Measurements from ENCODE around the gene LEMD1. TPM values are rescaled to one million over a fixed set of nuclear protein-coding genes. Genes with fewer than 3 reads are reported as not detected.
"Not testable (repeated sequence)": the region's sequence is repeated elsewhere in the genome, so short reads cannot be mapped to it uniquely, and the experiment has no call there.

The LEMD1 gene
- total RNA-seq, 2 donors from 2014 or later, result not detected

GRCh38 chr1:205442051-205442725 is 20.3 kb upstream of the LEMD1 start:
- Mint-ChIP-seq H3K4me1 (peaks cover 27% of the 10 kb centered on the region), H3K27ac (peak overlapping the region; percentile 92), H3K27me3 (no peaks in the 10 kb centered on the region), H3K4me3 (no peak overlapping the region), H3K36me3 (ENCODE audit: low read depth) (no peaks in the 10 kb centered on the region)
- ATAC-seq (no peak), DNase-seq (no peak)
- H3K9me3 ChIP-seq (ENCODE audit: control insufficient read depth, low read length, poor library complexity, severe bottlenecking), result no peaks in the 10 kb centered on the region

- no peaks in the 10 kb centered on the region for H3K9me3 ChIP-seq (ENCODE audit: control insufficient read depth, low read length, poor library complexity, severe bottlenecking)
- no peak for DNase-seq
- H3K4me1 Mint-ChIP-seq, result peaks cover 29% of the 10 kb centered on the region
- H3K4me3 Mint-ChIP-seq, result peak overlapping the region; percentile 87
- no peak for ATAC-seq
- H3K27ac Mint-ChIP-seq, result peak overlapping the region; percentile 92
- no peaks in the 10 kb centered on the region for H3K27me3 Mint-ChIP-seq
- H3K36me3 Mint-ChIP-seq (ENCODE audit: low read depth), result no peaks in the 10 kb centered on the region
Observed at GRCh38 chr1:205441716-205442050, 19.8 kb upstream of the LEMD1 start.

- DNase-seq, result no peak
- no peaks in the 10 kb centered on the region for H3K9me3 ChIP-seq (ENCODE audit: control insufficient read depth, low read length, poor library complexity, severe bottlenecking)
- H3K27me3 Mint-ChIP-seq, result no peaks in the 10 kb centered on the region
- peak overlapping the region; percentile 87 for H3K4me3 Mint-ChIP-seq
- H3K27ac Mint-ChIP-seq, result peak overlapping the region; percentile 92
- peaks cover 30% of the 10 kb centered on the region for H3K4me1 Mint-ChIP-seq
- no peaks in the 10 kb centered on the region for H3K36me3 Mint-ChIP-seq (ENCODE audit: low read depth)
- ATAC-seq, result no peak
Observed at GRCh38 chr1:205441318-205441633, 19.4 kb upstream of the LEMD1 start.

- no peaks in the 10 kb centered on the region for H3K9me3 ChIP-seq (ENCODE audit: control insufficient read depth, low read length, poor library complexity, severe bottlenecking)
- peak overlapping the region; percentile 92 for H3K27ac Mint-ChIP-seq
- H3K4me3 Mint-ChIP-seq, result peak overlapping the region; percentile 87
- ATAC-seq (peak; percentile 97), DNase-seq (peak; percentile 31 to 45 (median 38))
- no peaks in the 10 kb centered on the region for H3K27me3 Mint-ChIP-seq
- H3K36me3 Mint-ChIP-seq (ENCODE audit: low read depth), result no peaks in the 10 kb centered on the region
- H3K4me1 Mint-ChIP-seq, result peaks cover 32% of the 10 kb centered on the region
Observed at GRCh38 chr1:205440476-205441317, 18.8 kb upstream of the LEMD1 start.

- H3K9me3 ChIP-seq (ENCODE audit: control insufficient read depth, low read length, poor library complexity, severe bottlenecking), result no peaks in the 10 kb centered on the region
- ATAC-seq (no peak), DNase-seq (no peak)
- Mint-ChIP-seq H3K27me3 (peaks cover 4% of the 10 kb centered on the region), H3K27ac (peak overlapping the region; percentile 92), H3K36me3 (ENCODE audit: low read depth) (no peaks in the 10 kb centered on the region), H3K4me1 (peaks cover 32% of the 10 kb centered on the region), H3K4me3 (peak overlapping the region; percentile 87)
Observed at GRCh38 chr1:205440121-205440475, 18.2 kb upstream of the LEMD1 start.

GRCh38 chr1:205438213-205439158 is 16.6 kb upstream of the LEMD1 start:
- DNase-seq (no peak), ATAC-seq (no peak)
- peak overlapping the region; percentile 39 for H3K27ac Mint-ChIP-seq
- H3K4me1 Mint-ChIP-seq, result peaks cover 30% of the 10 kb centered on the region
- H3K27me3 Mint-ChIP-seq, result peaks cover 16% of the 10 kb centered on the region
- H3K36me3 Mint-ChIP-seq (ENCODE audit: low read depth), result no peaks in the 10 kb centered on the region
- H3K9me3 ChIP-seq (ENCODE audit: control insufficient read depth, low read length, poor library complexity, severe bottlenecking), result no peaks in the 10 kb centered on the region
- H3K4me3 Mint-ChIP-seq, result no peak overlapping the region

GRCh38 chr1:205437570-205437969 is 15.7 kb upstream of the LEMD1 start:
- no peaks in the 10 kb centered on the region for H3K9me3 ChIP-seq (ENCODE audit: control insufficient read depth, low read length, poor library complexity, severe bottlenecking)
- Mint-ChIP-seq H3K4me1 (peaks cover 30% of the 10 kb centered on the region), H3K4me3 (no peak overlapping the region), H3K36me3 (ENCODE audit: low read depth) (no peaks in the 10 kb centered on the region), H3K27me3 (peaks cover 21% of the 10 kb centered on the region), H3K27ac (peak overlapping the region; percentile 32)
- DNase-seq (no peak), ATAC-seq (no peak)

GRCh38 chr1:205436776-205437410 is 15.0 kb upstream of the LEMD1 start:
- Mint-ChIP-seq H3K4me1 (peaks cover 30% of the 10 kb centered on the region), H3K27me3 (peaks cover 26% of the 10 kb centered on the region), H3K27ac (no peak overlapping the region), H3K4me3 (no peak overlapping the region), H3K36me3 (ENCODE audit: low read depth) (no peaks in the 10 kb centered on the region)
- no peaks in the 10 kb centered on the region for H3K9me3 ChIP-seq (ENCODE audit: control insufficient read depth, low read length, poor library complexity, severe bottlenecking)
- no peak for DNase-seq
- no peak for ATAC-seq

GRCh38 chr1:205435578-205436573 is 14.0 kb upstream of the LEMD1 start:
- Mint-ChIP-seq H3K4me3 (no peak overlapping the region), H3K4me1 (peaks cover 23% of the 10 kb centered on the region), H3K36me3 (ENCODE audit: low read depth) (no peaks in the 10 kb centered on the region), H3K27me3 (peaks cover 34% of the 10 kb centered on the region), H3K27ac (no peak overlapping the region)
- no peak for DNase-seq
- ATAC-seq, result no peak
- H3K9me3 ChIP-seq (ENCODE audit: control insufficient read depth, low read length, poor library complexity, severe bottlenecking), result no peaks in the 10 kb centered on the region

- Mint-ChIP-seq H3K4me3 (no peak overlapping the region), H3K27me3 (peaks cover 34% of the 10 kb centered on the region), H3K36me3 (ENCODE audit: low read depth) (no peaks in the 10 kb centered on the region), H3K27ac (no peak overlapping the region), H3K4me1 (peaks cover 21% of the 10 kb centered on the region)
- no peak for ATAC-seq
- H3K9me3 ChIP-seq (ENCODE audit: control insufficient read depth, low read length, poor library complexity, severe bottlenecking), result no peaks in the 10 kb centered on the region
- no peak for DNase-seq
Observed at GRCh38 chr1:205434738-205435137, 12.9 kb upstream of the LEMD1 start.

GRCh38 chr1:205432692-205433091 is 10.8 kb upstream of the LEMD1 start:
- not testable (repeated sequence) for DNase-seq; H3K27ac Mint-ChIP-seq; ATAC-seq; H3K9me3 ChIP-seq (ENCODE audit: control insufficient read depth, low read length, poor library complexity, severe bottlenecking); H3K36me3 Mint-ChIP-seq (ENCODE audit: low read depth); H3K4me3 Mint-ChIP-seq
- peaks cover 41% of the 10 kb centered on the region for H3K27me3 Mint-ChIP-seq
- H3K4me1 Mint-ChIP-seq, result peaks cover 20% of the 10 kb centered on the region

- no peak overlapping the region for H3K4me3 Mint-ChIP-seq
- no peaks in the 10 kb centered on the region for H3K9me3 ChIP-seq (ENCODE audit: control insufficient read depth, low read length, poor library complexity, severe bottlenecking)
- H3K4me1 Mint-ChIP-seq, result peaks cover 22% of the 10 kb centered on the region
- ATAC-seq (no peak), DNase-seq (no peak)
- peak overlapping the region; percentile 49 for H3K27ac Mint-ChIP-seq
- peaks cover 46% of the 10 kb centered on the region for H3K27me3 Mint-ChIP-seq
- H3K36me3 Mint-ChIP-seq (ENCODE audit: low read depth), result no peaks in the 10 kb centered on the region
Observed at GRCh38 chr1:205432116-205432515, 10.3 kb upstream of the LEMD1 start.
